CD4-positive, alpha-beta memory T cell (primary cell): Measurements from ENCODE around the gene TECTA. TPM values are rescaled to one million over a fixed set of nuclear protein-coding genes. Genes with fewer than 3 reads are reported as not detected.
"Not testable (repeated sequence)": the region's sequence is repeated elsewhere in the genome, so short reads cannot be mapped to it uniquely, and the experiment has no call there.

Experiments
- CTCF ChIA-PET: fragments of 350-600 bp; sonication (Branson Sonifier 250); formaldehyde crosslinking; loops from one replicate; lab custom pipeline; 2021; ENCODE audit warnings: inconsistent platforms; ENCODE audit not compliant: partially characterized antibody; lab: Charles Lee
- POLR2A ChIA-PET: fragments of 350-600 bp; sonication (Branson Sonifier 250); formaldehyde crosslinking; loops from one replicate; lab custom pipeline; 2021; ENCODE audit not compliant: partially characterized antibody; lab: Charles Lee
- DNase-seq, 5 donors: peaks; one replicate each; pipeline versions ENCODE4 v3.0.0 to v3.0.0-alpha.2; 2020 to 2022; ENCODE audit warnings: mixed read lengths in 1 of 5
- H3K27ac ChIP-seq: one replicate; pipeline ENCODE4 v1.7.0; 2013; ENCODE audit warnings: low read depth, low read length
- H3K27me3 ChIP-seq: 2 replicates; pipeline ENCODE4 v1.7.0; 2013; ENCODE audit warnings: mild to moderate bottlenecking, low read length, moderate library complexity; ENCODE audit not compliant: insufficient read depth
- H3K36me3 ChIP-seq: 2 replicates; pipeline ENCODE4 v1.7.0; 2013; ENCODE audit warnings: mild to moderate bottlenecking, low read length, moderate library complexity; ENCODE audit not compliant: insufficient read depth
- H3K4me1 ChIP-seq: 2 replicates; pipeline ENCODE4 v1.7.0; 2013; ENCODE audit warnings: mild to moderate bottlenecking, low read length, moderate library complexity; ENCODE audit not compliant: insufficient read depth
- H3K4me3 ChIP-seq, 2 donors: one replicate each; pipeline ENCODE4 v1.7.0; 2013; ENCODE audit warnings: low read length in 2 of 2, mild to moderate bottlenecking in 1 of 2
- H3K9me3 ChIP-seq, 2 donors: one replicate each; pipeline ENCODE4 v1.7.0; 2013; ENCODE audit warnings: low read length in 2 of 2, control low read depth in 1 of 2; ENCODE audit not compliant: control insufficient read depth in 1 of 2
- H3K27ac Mint-ChIP-seq, 7 donors: one replicate each; pipeline ENCODE4 v1.8.0; 2020 to 2021; ENCODE audit warnings: mixed read lengths in 7 of 7, mild to moderate bottlenecking in 6 of 7, inconsistent platforms in 3 of 7, moderate library complexity in 3 of 7
- H3K27me3 Mint-ChIP-seq, 2 donors: one replicate each; pipeline ENCODE4 v1.8.0; 2020 to 2021; ENCODE audit warnings: mixed read lengths in 2 of 2
- H3K36me3 Mint-ChIP-seq, 2 donors: one replicate each; pipeline ENCODE4 v1.8.0; 2020 to 2021; ENCODE audit warnings: mixed read lengths in 2 of 2, inconsistent platforms in 1 of 2, mild to moderate bottlenecking in 1 of 2
- H3K4me1 Mint-ChIP-seq, 4 donors: one replicate each; pipeline ENCODE4 v1.8.0; 2020 to 2021; ENCODE audit warnings: mixed read lengths in 4 of 4, mild to moderate bottlenecking in 1 of 4
- H3K4me3 Mint-ChIP-seq, 8 donors: one replicate each; pipeline ENCODE4 v1.8.0; 2020 to 2021; ENCODE audit warnings: mixed read lengths in 8 of 8, mild to moderate bottlenecking in 7 of 8, moderate library complexity in 6 of 8, inconsistent platforms in 3 of 8
- H3K9me3 Mint-ChIP-seq, 8 donors: one replicate each; pipeline ENCODE4 v1.8.0; 2020 to 2021; ENCODE audit warnings: mixed read lengths in 8 of 8, mild to moderate bottlenecking in 5 of 8, inconsistent platforms in 3 of 8, moderate library complexity in 1 of 8
- intact Hi-C: fragments of 100-400 bp; cut with micrococcal nuclease; formaldehyde crosslinking; loops from one replicate; pipeline ENCODE4 v1.15.1; 2023
- polyA plus RNA-seq, 2 donors: library from polyadenylated mRNA; unstranded; fragments of 300-500 nt; fragmentation: Illumina TruSeq; gene quantifications; one replicate each; pipeline ENCODE4 v1.2.3, GENCODE V29; 2021
- total RNA-seq, 2 experiments: library from RNA; stranded (reverse); gene quantifications; one replicate each; pipeline ENCODE4 v1.2.3, GENCODE V29; 2021

Gene TECTA
- total and polyA plus RNA-seq, 4 experiments from 2014 or later: 0.07 to 0.38 (median 0.33) TPM; not detected in 1

DNA sequence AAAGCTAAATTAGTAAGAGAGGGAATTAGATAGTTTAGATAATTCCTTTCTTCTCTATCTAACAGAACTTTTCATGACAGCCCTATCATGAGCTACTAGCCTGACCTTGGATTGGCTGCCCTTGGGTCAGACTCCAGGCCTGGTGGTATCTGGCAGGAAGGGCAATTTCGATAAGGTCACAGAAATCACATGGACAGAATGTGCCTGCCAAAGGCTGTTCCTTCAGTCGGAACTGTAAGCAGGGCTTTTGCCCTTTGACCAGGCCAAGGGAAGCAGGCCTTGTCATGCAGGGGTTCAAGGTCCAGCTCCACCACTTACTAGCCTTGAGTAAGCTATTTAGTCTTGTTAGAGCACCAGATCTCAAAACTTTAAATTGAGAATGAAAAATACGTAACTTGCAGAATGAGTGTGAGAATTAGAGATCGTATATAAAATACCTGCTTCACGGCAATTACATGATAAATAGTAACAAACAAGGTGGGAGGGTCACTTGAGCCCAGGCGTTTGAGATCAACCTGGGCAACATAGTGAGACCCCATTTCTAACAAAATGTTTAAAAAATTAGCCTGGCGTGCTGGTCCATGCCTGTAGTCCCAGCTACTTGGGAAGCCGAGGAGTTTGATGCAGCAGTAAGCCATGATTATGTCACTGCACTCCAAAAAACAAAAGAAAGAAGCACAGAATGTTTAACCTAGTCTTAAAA, 130.7 kb downstream of the TECTA start:
- Mint-ChIP-seq H3K4me3 (no peak overlapping the region), H3K4me1 (peaks cover under 1 to 7% (median 4%) of the 10 kb centered on the region in 4 donors), H3K27ac (no peak overlapping the region), H3K27me3 (peaks cover 20 to 24% of the 10 kb centered on the region in 2 donors), H3K36me3 (no peaks in the 10 kb centered on the region), H3K9me3 (peaks cover 0 to 7% (median 0%) of the 10 kb centered on the region in 8 donors)
- ChIA-PET POLR2A (no interaction called here), CTCF (interaction anchor here (1.0 kb wide), 1 partner anchor 37 kb away, joined by 3 read pairs; no protein-coding TSS in a partner anchor)
- Histone ChIP-seq H3K4me1 (no peaks in the 10 kb centered on the region), H3K4me3 (no peak overlapping the region), H3K27me3 (peaks cover 14% of the 10 kb centered on the region), H3K9me3 (no peaks in the 10 kb centered on the region), H3K36me3 (no peaks in the 10 kb centered on the region), H3K27ac (no peak overlapping the region)
- intact Hi-C loops: no loop called here
- DNase-seq: no peak

DNA sequence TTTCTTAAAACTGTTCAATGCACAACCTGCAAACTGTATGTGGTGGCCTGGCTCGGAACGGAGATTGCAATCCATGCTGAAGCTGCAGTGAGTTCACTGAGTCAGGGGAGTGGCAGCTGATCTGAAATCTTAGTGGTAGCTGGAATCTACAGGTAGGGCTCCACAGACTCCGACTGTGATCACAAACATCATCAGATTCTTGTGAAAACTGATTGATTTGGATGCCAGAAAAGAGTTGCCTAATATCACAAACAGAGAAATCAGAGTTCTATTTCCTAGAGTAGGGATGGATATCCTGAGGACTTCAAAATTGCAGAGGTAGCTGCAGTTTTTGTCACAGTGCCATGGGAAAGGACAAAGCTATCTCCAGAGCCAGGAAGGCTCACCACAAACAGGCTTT, 134.0 kb downstream of the TECTA start:
- Histone ChIP-seq H3K27ac (no peak overlapping the region), H3K4me3 (no peak overlapping the region), H3K9me3 (no peaks in the 10 kb centered on the region), H3K36me3 (no peaks in the 10 kb centered on the region), H3K27me3 (peaks cover 14% of the 10 kb centered on the region), H3K4me1 (peaks cover 5% of the 10 kb centered on the region)
- H3K36me3 Mint-ChIP-seq: no peaks in the 10 kb centered on the region
- H3K27me3 Mint-ChIP-seq: peaks cover 20 to 37% of the 10 kb centered on the region in 2 donors
- intact Hi-C loops: no loop called here
- H3K9me3 Mint-ChIP-seq: no peaks in the 10 kb centered on the region
- ChIA-PET CTCF (no interaction called here), POLR2A (no interaction called here)
- H3K4me1 Mint-ChIP-seq: peaks cover 5 to 14% (median 9%) of the 10 kb centered on the region in 4 donors
- H3K27ac Mint-ChIP-seq: no peak overlapping the region
- no peak for DNase-seq
- H3K4me3 Mint-ChIP-seq: no peak overlapping the region

DNA sequence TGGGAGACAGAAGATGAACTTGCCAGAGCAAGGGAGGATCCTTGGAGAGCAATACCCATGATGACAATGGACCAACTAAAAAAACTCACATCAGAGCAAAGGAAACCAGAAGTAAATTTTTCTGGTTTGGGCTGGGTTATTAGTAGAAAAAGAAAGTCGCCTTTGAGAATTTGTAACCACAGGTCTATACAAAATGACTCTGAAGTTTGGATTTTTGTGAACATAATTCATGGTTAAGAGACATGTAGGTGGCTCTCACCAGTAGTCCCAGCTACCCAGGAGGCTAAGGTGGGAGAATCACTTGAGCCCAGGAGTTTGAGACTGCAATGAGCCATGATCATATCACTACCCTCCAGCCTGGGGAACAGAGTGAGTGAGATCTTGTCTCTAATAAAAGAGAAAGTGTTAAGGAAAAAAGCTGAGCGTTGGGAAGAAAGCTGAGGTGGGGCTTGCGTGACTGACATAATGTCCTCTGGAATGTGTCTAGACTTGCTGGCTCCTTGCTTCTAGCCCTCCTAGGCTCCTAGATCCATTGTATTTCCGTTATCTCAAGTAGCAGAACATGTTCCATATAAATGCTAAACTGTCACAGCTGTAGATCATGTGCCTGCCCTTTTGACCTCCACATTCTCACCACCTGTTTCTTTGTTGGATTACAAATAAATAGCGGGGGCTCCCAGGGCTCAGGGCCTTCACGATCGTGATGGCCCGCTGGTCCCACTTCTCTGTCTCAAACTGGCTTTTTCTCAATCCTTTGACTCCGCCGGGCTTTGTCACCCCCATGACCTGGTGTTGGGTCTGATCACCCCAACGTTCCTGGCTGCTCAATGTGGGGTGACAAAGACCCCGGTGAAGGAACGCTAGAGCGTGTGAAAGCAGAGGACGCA, 135.3 kb downstream of the TECTA start:
- peak overlapping the region in 7 of 8 donors; percentile 37 to 85 (median 72) for H3K4me3 Mint-ChIP-seq
- no peak for DNase-seq

DNA sequence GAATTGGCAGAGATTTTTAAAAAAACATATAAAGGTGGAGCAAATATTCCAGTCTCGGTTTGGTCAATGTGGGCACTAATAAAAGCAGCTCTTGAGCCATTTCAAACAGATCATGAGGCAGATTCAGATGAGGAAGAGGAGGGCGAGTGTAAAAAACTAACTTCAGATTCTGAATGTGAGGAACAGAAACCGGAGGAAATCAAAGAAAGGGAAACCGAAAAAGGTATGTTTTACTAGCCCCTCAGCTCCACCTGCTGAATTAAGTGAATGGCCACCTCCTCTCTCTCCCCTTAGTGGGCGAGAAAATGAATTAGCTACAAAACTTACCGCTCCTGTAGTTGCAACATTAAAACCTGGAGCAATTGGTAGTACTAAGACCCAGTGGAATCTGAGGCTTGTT, 136.2 kb downstream of the TECTA start:
- H3K27me3 ChIP-seq, H3K36me3 ChIP-seq, H3K36me3 Mint-ChIP-seq, H3K4me1 ChIP-seq, CTCF ChIA-PET, H3K9me3 Mint-ChIP-seq, H3K9me3 ChIP-seq, DNase-seq, H3K4me3 ChIP-seq, H3K27ac ChIP-seq, POLR2A ChIA-PET, intact Hi-C loops: not testable (repeated sequence)
- peaks cover 5 to 14% (median 9%) of the 10 kb centered on the region in 4 donors for H3K4me1 Mint-ChIP-seq
- peak overlapping the region in 3 of 7 donors; percentile 5 to 61 (median 23) for H3K27ac Mint-ChIP-seq
- peaks cover 19 to 29% of the 10 kb centered on the region in 2 donors for H3K27me3 Mint-ChIP-seq
- H3K4me3 Mint-ChIP-seq: peak overlapping the region in 7 of 8 donors; percentile 56 to 85 (median 72)

More for the DNA sequence above, 135.3 kb downstream of the TECTA start:
- peaks cover 19 to 29% of the 10 kb centered on the region in 2 donors for H3K27me3 Mint-ChIP-seq
- H3K27ac Mint-ChIP-seq: no peak overlapping the region
- peaks cover 5 to 14% (median 9%) of the 10 kb centered on the region in 4 donors for H3K4me1 Mint-ChIP-seq
- Histone ChIP-seq H3K4me1 (peaks cover 5% of the 10 kb centered on the region), H3K27ac (no peak overlapping the region), H3K4me3 (no peak overlapping the region), H3K27me3 (peaks cover 10% of the 10 kb centered on the region), H3K9me3 (no peaks in the 10 kb centered on the region), H3K36me3 (no peaks in the 10 kb centered on the region)
- intact Hi-C loops: no loop called here
- H3K36me3 Mint-ChIP-seq: no peaks in the 10 kb centered on the region
- ChIA-PET POLR2A (no interaction called here), CTCF (no interaction called here)
- H3K9me3 Mint-ChIP-seq: peaks cover 0 to 2% (median 0%) of the 10 kb centered on the region in 8 donors

DNA sequence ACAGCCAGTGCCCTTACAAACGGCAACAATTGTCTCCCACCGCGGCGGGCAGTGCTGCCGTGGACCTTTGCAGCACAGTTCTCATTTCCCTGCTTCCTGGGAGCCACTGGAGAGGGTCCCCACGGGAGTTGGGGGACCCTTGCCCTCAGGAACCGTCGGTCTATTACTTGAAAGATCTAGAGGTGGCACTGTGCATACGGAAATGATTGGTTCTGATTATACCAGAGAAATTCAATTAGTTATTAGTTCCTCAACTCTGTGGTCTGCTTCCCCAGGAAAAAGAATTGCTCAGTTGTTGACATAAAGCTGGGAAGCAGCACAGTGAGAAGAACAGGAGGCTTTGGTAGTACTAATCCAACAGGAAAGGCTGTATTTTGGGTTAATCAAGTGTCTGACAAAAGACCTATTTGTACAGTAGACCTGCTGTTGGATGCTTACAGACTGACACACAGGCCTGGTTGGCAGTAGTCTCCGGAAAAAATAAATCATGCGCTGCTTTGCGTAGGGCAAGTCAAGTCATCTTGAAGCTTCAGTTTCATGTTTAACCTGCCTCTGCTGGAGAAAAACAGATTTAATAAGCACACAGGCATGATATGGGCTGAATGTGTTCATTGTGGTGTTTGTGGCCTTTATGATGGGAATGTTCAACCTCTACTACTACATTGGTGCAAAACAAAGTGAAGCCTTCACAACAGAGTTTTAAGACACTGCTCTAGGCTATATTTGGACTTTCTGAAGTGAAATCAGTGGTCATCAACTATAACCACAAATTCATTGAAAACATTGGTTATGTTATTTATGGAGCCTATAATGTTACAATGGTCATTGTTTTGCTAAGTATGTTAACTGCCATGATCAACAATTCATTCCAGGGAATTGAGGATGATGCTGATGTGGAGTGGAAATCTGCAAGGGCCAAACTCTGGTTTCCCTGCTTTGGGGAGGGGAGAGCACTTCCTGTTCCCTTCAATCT, 136.9 kb downstream of the TECTA start:
- intact Hi-C loops: no loop called here
- H3K9me3 Mint-ChIP-seq: peaks cover 0 to 2% (median 0%) of the 10 kb centered on the region in 8 donors
- H3K36me3 ChIP-seq: no peaks in the 10 kb centered on the region
- peaks cover 18 to 28% of the 10 kb centered on the region in 2 donors for H3K27me3 Mint-ChIP-seq
- no peaks in the 10 kb centered on the region for H3K9me3 ChIP-seq
- ChIA-PET CTCF (no interaction called here), POLR2A (no interaction called here)
- no peak overlapping the region for H3K27ac ChIP-seq
- peaks cover 5 to 14% (median 9%) of the 10 kb centered on the region in 4 donors for H3K4me1 Mint-ChIP-seq
- peaks cover 6% of the 10 kb centered on the region for H3K27me3 ChIP-seq
- no peak for DNase-seq
- peaks cover 5% of the 10 kb centered on the region for H3K4me1 ChIP-seq
- no peak overlapping the region for H3K27ac Mint-ChIP-seq
- no peaks in the 10 kb centered on the region for H3K36me3 Mint-ChIP-seq
- peak overlapping the region in 5 of 8 donors; percentile 36 to 83 (median 72) for H3K4me3 Mint-ChIP-seq
- no peak overlapping the region for H3K4me3 ChIP-seq

DNA sequence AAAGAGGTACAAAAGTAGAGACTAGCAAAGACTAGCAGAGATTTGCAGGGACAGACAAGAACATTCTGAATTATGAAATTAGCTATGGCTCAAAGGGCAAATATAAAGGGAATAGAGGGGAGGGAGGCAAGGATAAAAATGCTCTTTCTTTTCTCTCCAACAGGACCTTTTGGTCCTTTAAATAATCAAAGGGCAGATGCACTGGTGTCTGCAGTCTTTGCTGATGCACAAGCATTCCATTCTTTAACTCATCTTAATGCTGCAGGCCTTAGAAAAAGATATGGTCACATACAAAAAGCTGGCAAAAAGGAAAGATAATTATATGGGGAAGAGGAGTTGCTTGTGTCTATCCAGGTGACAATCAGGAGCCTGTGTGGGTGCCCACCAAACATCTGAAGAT, 137.9 kb downstream of the TECTA start:
- ChIA-PET CTCF (no interaction called here), POLR2A (no interaction called here)
- Mint-ChIP-seq H3K9me3 (peaks cover 0 to 2% (median 0%) of the 10 kb centered on the region in 8 donors), H3K4me1 (peaks cover 5 to 14% (median 9%) of the 10 kb centered on the region in 4 donors), H3K4me3 (no peak overlapping the region), H3K36me3 (no peaks in the 10 kb centered on the region), H3K27ac (no peak overlapping the region), H3K27me3 (peaks cover 16 to 25% of the 10 kb centered on the region in 2 donors)
- H3K36me3 ChIP-seq: no peaks in the 10 kb centered on the region
- peaks cover 3% of the 10 kb centered on the region for H3K27me3 ChIP-seq
- H3K4me1 ChIP-seq: peaks cover 5% of the 10 kb centered on the region
- no peaks in the 10 kb centered on the region for H3K9me3 ChIP-seq
- intact Hi-C loops: no loop called here
- H3K27ac ChIP-seq: no peak overlapping the region
- DNase-seq: no peak
- no peak overlapping the region for H3K4me3 ChIP-seq
